ENCODE data around the gene LRRC41.
"Not testable (repeated sequence)": the region's sequence is repeated elsewhere in the genome, so short reads cannot be mapped to it uniquely, and the experiment has no call there.

The LRRC41 gene

DNA sequence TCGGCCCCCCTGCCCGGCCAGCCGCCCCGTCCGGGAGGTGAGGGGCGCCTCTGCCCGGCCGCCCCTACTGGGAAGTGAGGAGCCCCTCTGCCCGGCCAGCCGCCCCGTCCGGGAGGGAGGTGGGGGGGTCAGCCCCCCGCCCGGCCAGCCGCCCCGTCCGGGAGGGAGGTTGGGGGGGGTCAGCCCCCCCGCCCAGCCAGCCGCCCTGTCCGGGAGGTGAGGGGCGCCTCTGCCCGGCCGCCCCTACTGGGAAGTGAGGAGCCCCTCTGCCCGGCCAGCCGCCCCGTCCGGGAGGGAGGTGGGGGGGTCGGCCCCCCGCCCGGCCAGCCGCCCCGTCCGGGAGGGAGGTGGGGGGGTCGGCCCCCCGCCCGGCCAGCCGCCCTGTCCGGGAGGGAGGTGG is 61.7 kb downstream of the LRRC41 start:
- not testable (repeated sequence) for DNase-seq

- not testable (repeated sequence) for DNase-seq
Observed at GRCh38 chr1:46238865-46239264, 64.6 kb downstream of the LRRC41 start.

DNA sequence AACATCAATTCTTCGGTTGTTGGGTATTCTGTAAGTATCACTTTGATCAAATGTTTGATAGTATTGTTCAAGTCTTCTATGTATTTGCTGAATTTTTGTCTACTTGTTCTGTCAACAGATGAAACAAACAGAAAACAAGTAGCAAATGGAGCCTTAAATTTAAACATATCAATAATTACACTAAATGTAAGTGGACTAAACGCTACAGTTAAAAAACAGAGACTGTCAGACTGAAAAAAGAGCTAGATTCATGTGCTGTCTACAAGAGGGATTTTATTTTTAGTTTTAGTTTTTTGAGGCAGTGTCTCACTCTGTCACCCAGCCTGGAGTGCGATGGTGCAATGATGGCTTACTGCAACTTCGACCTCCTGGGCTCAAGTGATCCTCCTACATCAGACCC is 66.5 kb downstream of the LRRC41 start:
- no peak for DNase-seq

DNA sequence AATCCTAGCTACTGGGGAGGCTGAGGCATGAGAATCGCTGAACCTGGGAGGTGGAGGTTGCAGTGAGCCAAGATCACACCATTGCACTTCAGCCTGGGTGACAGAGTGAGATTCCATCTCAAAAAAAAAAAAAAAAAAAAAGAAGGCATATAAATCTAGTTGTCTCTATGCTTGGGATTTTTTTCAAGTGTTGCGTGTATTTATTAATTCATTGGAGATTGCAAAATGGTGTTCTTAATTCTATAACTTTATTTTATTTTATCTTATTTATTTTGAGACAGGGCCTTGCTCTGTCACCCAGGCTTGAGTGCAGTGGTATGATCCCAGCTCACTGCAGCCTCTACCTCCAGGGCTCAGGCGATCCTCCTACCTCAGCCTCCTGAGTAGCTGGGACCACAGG is 72.2 kb downstream of the LRRC41 start:
- DNase-seq: not testable (repeated sequence)
